ENCODE measurements around the gene FASTK.

Gene FASTK, protein sequence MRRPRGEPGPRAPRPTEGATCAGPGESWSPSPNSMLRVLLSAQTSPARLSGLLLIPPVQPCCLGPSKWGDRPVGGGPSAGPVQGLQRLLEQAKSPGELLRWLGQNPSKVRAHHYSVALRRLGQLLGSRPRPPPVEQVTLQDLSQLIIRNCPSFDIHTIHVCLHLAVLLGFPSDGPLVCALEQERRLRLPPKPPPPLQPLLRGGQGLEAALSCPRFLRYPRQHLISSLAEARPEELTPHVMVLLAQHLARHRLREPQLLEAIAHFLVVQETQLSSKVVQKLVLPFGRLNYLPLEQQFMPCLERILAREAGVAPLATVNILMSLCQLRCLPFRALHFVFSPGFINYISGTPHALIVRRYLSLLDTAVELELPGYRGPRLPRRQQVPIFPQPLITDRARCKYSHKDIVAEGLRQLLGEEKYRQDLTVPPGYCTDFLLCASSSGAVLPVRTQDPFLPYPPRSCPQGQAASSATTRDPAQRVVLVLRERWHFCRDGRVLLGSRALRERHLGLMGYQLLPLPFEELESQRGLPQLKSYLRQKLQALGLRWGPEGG

DNA sequence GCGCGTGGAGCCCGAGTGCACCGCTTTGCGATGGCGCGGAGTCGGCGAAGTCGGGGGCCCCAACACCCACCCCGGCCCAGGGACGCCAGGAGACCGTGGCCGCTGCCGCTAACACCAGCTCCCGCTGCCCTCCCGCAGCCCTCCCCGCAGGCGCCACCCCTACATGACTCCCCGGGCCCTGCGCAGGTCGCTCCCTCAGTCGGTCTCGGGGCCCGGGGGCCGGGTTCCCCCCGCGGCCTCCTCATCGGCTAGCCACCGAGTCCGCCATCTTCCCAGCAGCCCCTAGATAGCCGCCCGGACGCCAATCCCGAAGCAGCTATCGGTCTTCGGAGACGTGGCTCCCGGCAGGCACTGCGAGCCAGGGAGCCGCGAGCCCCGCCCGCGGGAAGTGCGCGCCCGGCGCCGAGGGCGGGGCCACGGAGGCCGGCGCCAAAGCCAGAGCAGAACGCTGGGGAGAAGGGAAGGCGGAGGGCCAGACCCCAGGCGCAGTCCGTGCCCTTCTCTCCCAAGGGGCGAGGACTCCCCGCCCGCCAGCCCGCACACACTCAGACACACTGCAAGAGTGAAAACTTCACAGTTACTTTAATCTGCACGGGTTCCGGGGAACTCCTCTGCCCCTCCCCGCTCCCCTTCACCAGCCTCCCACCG lies at the start of gene FASTK:
TSS of gene FASTK (minus strand) at position 288 of the 648 bp plus-strand sequence. CDS start at position 245, 43 bp downstream.
- peak; percentile 95 to 97 (median 96) for DNase-seq

DNA sequence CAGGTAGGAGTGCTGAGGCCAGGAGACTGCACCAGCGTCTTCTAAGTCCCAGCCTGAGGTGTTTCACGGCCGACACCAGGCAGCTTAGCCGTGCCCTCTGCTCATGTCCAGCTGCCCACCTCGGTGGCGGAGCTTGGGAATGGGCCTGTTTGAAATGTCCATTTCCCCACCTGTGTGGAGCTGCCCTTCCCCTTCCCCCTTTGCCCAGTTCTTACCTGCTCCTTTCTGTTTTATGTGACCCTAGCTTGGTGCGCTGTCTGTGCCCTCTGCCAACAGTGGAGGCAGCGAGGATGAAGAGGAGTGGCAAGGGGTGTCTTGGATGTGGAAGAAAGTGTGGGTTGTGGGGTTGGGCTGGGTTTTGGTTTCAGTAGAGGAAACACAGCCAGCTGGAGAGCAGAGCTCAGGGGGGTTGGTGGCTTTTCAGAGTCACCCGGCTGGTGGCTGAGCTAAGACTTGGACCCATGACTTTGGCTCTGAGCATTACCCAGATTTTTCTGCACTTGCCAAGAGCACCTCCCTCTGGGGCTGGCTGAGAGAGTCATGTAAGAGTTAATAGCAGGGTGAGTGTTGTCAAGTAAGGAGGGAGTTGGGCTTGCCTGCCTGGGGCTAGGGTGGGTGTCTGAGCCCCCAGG lies 49.5 kb upstream of the FASTK start:
- DNase-seq, result no peak

DNA sequence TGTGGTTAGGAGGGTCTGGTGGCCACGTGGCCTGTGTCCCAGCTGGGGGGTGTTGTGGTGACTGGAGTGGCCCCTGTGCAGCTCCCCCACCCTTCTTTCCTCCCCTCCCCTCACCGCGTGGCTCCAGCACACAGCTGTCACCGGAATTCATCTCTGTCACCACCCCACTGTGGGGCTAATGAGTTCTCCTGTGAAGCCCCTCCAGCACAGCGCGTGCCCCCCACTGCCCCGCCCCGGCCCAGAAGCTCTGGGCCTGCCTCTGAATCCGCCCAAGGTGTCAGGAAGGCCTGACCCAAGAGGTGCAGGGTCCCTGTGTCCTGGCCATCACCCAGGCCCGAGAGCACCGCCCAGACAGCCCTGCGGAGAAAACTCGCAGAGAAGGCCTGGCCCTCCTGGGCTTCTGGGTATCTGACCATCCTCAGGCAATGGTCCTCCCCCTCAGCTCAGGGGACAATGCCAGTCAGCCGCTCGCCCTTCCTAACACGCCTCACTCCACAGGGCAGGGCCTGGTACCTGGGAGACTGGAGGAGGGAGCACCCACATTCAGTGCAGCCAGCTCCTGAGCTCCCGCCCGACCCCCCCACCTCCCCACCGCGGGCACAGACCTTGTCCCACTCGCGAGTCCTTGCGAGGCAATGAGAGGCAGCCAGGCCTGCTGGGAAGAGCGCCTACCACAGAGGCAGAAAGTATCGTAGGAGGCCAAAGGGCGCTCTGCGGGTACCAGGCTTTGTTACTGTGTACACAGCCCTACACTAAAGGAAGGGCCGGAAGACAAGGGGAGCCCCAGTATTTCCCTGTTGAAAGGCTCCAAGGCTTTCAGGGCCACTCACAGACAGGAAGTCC lies 48.7 kb upstream of the FASTK start:
- no peak for DNase-seq

DNA sequence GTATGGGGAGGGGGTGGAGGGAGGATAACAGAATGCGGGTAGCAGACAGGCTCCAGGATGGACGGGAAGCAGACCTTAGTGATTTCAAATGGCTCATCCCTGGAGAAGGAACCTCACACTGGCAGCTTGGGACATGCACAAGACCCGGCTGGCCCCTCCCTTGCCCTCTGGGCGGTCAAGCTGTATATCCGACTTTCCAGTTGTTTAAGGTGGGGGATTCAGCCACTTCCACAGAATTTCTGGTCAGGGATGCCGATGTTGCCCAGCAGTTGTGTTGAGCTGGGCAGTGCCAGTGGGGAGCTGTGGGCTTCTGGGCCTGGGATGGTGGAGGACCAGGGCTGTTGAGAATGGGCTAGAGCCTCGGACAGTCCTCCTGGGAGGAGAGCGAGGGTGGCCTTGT lies 48.1 kb upstream of the FASTK start:
- no peak for DNase-seq

DNA sequence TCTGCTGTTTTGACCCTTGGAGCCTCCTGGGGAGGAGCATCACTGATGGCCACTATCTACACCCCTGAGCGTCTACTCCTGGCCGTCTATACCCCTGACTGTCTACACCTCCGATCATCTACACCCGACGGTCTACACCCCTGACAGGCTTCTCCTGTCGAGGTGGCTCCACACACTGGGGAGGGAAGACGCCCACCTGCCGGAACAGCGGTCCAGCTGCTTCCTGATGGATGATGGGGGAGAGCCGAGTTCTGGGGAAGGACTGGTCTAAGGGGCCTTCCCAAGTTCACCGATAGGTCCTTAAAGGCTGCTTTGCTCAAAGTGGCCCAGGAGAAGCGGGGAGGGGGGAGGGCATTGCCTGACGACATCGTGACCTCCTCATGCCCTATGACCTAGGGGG lies 47.5 kb upstream of the FASTK start:
- no peak for DNase-seq

DNA sequence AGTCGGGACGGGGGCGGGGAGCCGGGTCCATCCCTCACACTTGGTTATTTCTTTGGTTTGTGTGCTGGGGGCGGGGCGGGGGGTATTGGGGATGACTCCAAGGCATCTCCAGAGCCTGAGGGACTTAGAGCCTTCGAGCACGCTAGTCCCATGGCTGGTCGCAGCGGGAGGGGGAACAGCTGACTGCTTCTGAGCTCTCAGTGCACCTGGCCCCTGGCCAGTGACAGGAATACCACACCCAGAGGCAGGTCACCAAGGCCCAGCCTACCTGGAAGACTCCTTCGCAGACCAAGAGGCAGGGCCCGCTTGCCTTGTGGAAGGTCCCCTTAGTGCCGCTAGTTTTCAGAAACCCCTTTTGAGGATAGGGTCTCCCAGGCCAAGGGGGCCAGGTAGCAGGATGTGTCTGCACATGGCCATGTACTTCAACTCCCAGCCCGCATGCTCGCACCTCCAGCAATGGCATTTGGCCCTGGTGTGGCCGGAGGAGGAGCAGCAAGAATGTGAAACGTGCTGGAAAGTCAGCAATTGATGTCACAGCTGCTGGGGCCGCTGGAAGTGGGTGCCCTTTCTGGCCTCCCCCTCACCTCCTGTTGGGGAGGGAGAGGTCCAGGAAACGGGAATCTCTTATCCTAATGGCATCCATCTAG lies 46.0 kb upstream of the FASTK start:
- peak in 2 of 3 experiments; percentile 40 to 51 for DNase-seq

DNA sequence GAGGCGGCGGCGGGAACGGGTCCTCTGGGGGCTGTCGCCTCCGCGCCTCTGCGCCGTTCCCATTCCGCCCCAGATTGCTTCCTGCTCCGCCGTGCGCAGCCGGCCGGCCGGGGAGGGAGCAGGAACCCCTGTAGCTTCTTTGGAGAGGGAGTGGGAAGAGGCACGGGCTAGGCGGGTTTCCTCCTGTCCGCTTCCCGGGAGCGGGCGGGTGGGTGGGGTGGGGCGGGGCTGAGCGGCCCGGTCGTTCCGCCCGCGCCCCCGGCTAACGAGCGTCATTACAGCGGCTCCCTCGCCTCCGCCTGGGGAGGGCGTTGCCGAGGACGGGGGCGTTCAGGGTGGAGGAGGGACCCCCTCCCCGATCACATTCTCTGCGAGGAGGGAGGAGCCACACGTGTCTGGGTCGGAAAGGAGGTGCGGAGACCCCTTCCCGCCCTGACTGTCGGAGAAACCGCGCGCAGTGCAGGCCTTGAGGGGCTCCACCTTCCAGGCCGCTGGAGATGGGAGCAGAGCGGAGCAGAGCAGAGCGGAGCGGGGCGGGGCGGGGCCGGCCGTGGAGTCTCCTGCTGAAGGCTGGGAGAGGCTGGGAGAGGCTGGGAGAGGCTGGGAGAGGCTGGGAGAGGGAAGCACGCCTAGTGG lies 45.4 kb upstream of the FASTK start:
- DNase-seq, result peak in 1 of 3 experiments; percentile 24

DNA sequence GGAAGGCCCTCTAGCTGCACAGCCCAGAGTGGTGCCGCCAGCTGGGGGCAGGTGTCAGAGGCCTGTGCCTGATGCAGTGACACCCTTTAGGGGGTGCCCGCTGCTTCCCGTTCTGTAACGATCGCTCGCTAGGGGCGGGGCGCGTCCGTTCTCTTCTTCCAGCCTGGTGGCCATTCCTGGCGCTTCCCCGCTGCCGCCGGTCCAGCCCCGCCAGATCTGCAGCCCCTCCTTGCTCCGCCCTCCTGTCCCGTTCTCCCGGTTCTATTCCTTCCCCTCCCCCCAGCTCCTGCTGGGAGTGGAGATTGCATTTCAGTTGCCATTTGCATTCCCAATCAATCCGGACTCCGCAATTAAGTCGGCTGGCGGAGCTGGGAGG lies 44.8 kb upstream of the FASTK start:
- DNase-seq, result peak in 2 of 3 experiments; percentile 81

DNA sequence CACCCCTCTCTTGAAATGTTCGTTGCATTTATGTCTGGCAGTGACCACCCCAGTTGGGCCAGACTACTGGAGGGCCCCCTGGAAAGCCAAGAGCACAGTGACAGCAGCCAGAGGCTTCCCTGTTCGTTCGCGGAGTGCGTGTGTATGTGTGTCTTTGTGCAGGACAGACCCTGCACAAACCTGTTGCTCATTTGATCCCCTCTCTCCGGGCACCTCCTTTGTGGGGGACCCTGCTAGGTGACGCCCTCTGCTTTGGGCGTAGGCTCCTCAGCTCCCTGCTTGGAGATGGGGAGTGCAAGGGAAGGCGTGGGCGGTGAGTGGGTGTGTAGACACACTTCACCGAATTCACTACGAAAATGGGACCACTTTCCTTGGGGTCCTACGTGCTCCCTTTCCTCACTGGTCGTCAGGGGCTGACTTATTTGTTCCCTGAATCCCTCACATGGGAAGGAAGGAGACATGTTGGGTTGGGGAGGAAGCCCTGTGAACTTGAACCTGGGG lies 44.3 kb upstream of the FASTK start:
- no peak for DNase-seq

DNA sequence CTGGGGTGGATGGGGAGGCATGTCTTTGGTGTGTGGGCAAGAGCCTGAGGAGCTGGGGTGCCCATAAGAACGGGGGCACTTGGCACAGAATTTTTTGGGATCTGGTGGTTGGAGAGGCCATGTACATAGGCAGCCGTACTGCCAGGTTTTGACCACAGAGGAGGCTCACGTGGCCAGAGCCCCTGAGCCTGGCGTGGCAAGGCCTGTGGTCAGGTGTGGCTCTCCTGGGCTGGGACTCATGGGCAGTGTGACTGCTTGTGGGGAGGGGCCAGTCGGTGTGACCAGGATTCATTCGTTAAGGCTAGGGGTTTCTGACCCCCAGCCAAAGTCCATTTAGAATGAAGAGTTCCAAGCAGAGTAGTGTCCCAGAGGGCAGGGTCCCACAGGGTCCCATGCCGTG lies 43.9 kb upstream of the FASTK start:
- DNase-seq, result no peak

DNA sequence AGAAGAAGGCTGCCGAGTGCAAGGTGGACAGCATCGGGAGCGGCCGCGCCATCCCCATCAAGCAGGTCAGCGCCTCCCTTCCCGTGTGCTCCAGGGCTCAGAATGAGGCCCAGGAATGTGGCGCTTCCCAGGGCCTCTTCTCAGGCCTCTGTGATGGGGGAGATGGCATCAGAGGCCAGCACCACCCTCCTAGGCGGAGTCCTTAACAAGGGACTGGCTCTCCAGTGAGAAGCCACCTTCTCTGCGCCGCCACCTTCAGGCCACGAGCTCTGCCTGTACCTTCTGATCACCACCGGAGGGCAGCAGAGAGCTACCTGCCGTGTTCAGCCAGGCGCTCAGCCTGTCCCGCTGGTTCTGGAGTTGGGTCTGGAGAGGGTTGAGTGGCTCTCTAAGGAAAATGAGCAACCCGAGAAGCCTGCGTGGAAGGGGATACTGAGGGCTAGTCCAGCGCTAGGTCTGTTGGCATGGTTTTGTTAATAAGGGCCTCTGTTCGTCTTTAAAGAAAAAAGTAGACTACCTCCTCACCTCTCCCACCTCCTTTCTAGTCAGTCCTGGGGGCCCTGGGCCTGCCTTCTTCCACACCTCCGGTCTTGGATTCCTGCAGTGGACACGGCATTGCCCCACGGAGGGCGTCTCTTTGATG lies 43.3 kb upstream of the FASTK start:
- peak; percentile 62 to 86 (median 83) for DNase-seq

DNA sequence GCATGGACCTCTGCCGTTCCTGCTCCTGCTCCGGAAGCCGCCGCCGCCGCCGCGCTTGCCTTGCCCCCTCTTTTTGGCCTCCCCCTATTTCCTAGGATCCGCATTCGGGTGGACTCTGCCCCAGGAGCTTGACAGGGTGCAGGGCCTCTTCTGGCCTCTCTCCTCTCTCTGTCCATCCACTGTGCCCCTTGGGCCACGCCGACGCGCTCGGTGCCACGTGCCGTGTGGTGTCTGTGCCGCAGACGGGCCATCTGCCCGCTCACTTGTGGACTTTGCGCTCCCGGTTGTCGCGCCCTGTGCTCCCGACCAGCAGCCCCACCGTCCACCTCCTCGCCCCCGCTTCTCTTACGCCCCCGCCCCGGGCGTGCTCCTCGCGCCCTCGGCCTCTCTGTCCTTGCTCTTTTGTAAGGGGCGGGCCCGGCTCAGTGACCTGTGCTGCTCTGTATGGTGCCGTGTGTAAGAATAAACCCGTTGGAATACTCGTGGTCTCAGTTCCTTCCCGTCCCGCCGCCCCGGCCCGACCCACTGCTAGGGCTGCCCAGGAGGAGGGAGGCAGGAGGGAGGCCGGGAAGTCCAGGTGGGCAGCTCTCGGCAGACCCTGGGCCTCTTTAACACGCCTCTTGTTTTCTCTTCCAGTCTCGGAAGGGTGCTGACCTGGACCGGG lies 42.7 kb upstream of the FASTK start:
- no peak for DNase-seq

DNA sequence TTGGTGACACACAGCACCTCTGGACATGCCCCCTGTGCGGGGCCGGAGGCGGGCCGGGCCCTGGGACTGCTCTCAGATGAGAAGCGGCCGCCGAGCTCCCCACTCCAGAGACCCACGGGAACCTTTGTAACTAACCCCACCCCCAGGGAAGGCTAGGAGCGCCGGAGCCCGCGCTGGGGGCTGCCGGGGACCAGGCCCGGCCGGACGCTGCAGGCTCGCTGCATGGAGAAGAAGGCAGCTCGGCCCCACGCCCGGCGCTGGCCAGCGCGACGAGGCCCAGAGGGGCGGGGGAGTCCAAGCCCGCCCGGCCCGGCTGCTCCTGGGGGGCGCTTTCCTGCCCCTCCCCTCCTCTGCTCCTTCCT lies 42.2 kb upstream of the FASTK start:
- no peak for DNase-seq

DNA sequence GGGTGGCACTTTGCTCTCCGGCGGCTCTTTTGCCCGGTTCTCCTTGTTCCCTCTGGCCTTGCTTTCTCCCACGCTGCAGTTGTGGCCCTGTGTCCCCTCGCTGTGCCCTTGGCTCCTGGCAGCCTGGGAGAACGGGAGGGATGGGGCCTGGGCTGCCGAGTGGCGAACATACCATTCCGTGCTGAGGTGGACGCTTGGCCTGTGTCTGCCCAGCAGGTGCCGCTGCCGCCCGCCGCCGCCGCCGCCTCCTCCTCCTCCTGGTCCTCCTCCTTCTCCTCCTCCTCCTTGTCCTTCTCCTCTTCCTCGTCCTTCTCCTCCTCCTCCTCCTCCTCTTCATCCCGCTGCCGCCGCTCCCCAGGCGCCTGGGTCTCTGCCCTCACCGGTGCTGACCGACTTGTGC lies 41.7 kb upstream of the FASTK start:
- no peak for DNase-seq

DNA sequence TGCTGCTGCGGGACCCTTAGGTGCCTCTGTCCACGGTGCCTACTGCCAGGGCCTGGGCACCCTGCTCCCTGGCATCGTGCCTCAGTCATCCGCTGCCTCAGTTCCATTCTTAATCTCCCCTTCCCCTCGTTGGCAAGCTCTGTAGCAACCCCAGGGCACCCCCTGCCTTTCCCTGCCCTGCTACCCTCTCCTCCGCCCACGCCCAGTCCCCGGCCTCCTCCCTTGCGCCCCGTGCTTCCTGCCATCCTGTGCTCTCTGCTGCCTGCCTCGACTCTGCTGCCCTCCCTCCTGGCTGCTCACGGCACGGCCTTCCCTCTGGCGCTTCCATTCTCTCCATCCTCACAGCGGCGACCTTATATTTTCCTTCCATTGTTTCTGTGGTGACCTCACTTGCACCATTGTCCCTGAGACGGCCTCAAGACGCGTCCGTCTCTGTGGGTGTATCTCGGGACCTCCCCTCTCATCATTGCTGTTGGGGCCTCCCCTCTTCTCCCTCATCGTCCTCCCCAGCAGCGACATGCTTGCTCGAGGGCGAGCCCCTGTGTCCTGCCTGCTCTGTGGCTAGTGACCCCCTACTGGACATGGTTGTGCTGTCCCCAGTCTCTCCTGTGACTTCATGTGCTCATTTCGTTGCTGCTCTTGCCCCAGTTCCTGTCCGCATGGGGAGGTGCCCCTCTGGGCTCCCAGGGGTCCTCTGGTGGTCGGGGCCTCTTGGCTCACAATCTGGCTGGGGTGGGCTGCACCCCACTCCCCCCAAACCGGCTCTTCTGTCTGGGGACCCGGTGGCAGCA lies 41.0 kb upstream of the FASTK start:
- no peak for DNase-seq

DNA sequence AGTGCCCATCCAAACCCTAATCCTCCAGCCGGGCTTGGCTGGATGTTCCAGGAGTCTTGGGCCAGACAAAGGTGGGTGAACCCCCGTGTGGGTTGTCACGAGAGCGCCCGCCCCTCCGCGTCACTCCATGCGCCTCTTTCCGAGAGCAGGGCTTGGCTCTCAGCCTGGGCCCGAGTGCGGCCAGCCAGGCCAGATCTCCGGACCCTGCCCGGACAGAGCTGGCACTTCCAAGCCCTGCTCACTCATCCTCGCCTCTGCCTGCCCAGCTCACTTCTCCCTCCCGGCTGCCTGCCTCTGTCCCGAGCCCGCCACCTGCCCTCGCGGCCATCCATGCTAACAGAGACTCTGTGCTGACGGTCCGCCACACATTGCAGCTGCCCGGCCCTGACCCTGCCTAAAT lies 40.3 kb upstream of the FASTK start:
- no peak for DNase-seq

DNA sequence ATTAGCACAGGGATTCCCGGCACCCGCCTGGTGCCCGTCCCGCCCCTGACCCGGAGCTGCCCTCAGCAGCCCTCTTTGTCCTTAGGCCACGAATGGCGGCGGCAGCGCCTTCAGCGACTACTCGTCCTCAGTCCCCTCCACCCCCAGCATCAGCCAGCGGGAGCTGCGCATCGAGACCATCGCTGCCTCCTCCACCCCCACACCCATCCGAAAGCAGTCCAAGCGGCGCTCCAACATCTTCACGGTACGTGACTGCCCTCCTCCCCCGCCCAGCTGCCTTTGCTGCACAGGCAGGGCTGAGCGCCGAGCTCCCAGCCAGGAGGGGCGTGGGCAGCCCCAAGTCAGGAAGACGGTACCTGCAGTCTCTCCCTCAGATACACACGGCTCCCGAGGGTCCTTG lies 39.3 kb upstream of the FASTK start:
- peak in 1 of 3 experiments; percentile 6 for DNase-seq

DNA sequence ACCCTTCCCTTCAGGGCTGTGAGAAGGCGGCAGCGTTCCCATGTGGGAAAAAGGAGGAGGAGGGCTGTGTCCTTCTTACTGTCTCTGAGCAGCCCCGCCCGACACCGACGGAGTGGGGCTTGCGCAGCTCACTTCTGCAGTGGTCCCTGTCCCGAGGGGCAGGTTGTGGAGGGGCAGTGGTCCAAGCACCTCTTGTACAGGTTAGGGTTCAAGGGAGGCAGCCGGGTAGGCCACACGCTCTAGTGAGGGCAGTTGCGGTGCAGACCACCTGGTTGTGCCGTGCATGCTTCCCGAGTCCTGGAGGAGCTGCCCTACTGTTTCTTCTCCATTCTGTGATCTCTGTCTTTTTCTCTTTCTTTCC lies 38.4 kb upstream of the FASTK start:
- DNase-seq, result no peak
